Testis (tissue), 2 donors: ENCODE results near the gene MYCN.

Experiments used
- CTCF ChIP-seq, 3 experiments: fragments of 450-650 bp in 2 of 3; fragments of 200-600 bp in 1 of 3; sonication (generic) in 1 of 3; IDR thresholded peaks; one replicate each; pipeline ENCODE4 v1.5.1; 2016 to 2019; ENCODE audit warnings: antibody characterized with exemption in 3 of 3, mild to moderate bottlenecking in 2 of 3, moderate library complexity in 1 of 3
- POLR2A ChIP-seq: fragments of 450-650 bp; IDR thresholded peaks from one replicate; pipeline ENCODE4 v1.6.1; 2017; ENCODE audit warnings: antibody characterized with exemption, mild to moderate bottlenecking, moderate library complexity

GRCh38 chr2:15995603-15996002, 55.3 kb downstream of the MYCN start:
- TF ChIP-seq CTCF (IDR thresholded peaks at IDR 0.05): no peak
- TF ChIP-seq POLR2A: no peak
